EH (cell line): Measurements from ENCODE around the gene CHD3.

Experiments used
- DNase-seq: peaks from one replicate; pipeline ENCODE4 v3.0.0-alpha.2; 2015; ENCODE audit warnings: low read depth

The CHD3 gene

GRCh38 chr17:7888184-7888920, at the start of gene CHD3:
Gene CHD3, plus strand, starts transcription at chr17:7888789. Its CDS starts 212 bp downstream, at chr17:7889001.
- DNase-seq: no peak

GRCh38 chr17:7839190-7839875, 49.3 kb upstream of the CHD3 start:
- no peak for DNase-seq

GRCh38 chr17:7839876-7840261, 48.7 kb upstream of the CHD3 start:
- peak; percentile 51 for DNase-seq

GRCh38 chr17:7840441-7840840, 48.1 kb upstream of the CHD3 start:
- DNase-seq: no peak

GRCh38 chr17:7840875-7841274, 47.7 kb upstream of the CHD3 start:
- DNase-seq: no peak

GRCh38 chr17:7841396-7841914, 47.1 kb upstream of the CHD3 start:
- peak; percentile 94 for DNase-seq

- DNase-seq: peak; percentile 83
Observed at GRCh38 chr17:7841915-7842379, 46.6 kb upstream of the CHD3 start.

- DNase-seq: peak; percentile 93
Observed at GRCh38 chr17:7842380-7843256, 46.0 kb upstream of the CHD3 start.

- peak; percentile 20 for DNase-seq
Observed at GRCh38 chr17:7843257-7843535, 45.4 kb upstream of the CHD3 start.

GRCh38 chr17:7843536-7844291, 44.9 kb upstream of the CHD3 start:
- DNase-seq: peak; percentile 84

GRCh38 chr17:7844292-7845154, 44.1 kb upstream of the CHD3 start:
- DNase-seq: peak; percentile 96

GRCh38 chr17:7845359-7846062, 43.1 kb upstream of the CHD3 start:
- no peak for DNase-seq

- DNase-seq: no peak
Observed at GRCh38 chr17:7846063-7846735, 42.4 kb upstream of the CHD3 start.

GRCh38 chr17:7846765-7847661, 41.6 kb upstream of the CHD3 start:
- no peak for DNase-seq

GRCh38 chr17:7848131-7848579, 40.4 kb upstream of the CHD3 start:
- DNase-seq: no peak

- DNase-seq: no peak
Observed at GRCh38 chr17:7848739-7849129, 39.9 kb upstream of the CHD3 start.

- DNase-seq: no peak
Observed at GRCh38 chr17:7849130-7849750, 39.3 kb upstream of the CHD3 start.
